ENCODE data around the gene NACC1.
A peak's percentile ranks its signal among the peaks of the same experiment; 100 is the strongest.
"Not testable (repeated sequence)": the region's sequence is repeated elsewhere in the genome, so short reads cannot be mapped to it uniquely, and the experiment has no call there.

The NACC1 gene

GRCh38 chr19:13164343-13165161 is 46.5 kb downstream of the NACC1 start:
- TF ChIP-seq CTCF (IDR thresholded peaks at IDR 0.05; ENCODE audit: control insufficient read depth, insufficient read depth, low read depth, low read length, missing control alignments), result no peak
- no peak for DNase-seq (ENCODE audit: low read depth)
- H3K4me3 ChIP-seq (ENCODE audit: control insufficient read depth, low read depth, low read length), result peak overlapping the region; percentile 1

- no peak for TF ChIP-seq CTCF (IDR thresholded peaks at IDR 0.05; ENCODE audit: control insufficient read depth, insufficient read depth, low read depth, low read length, missing control alignments)
- no peak overlapping the region for H3K4me3 ChIP-seq (ENCODE audit: control insufficient read depth, low read depth, low read length)
Measured at GRCh38 chr19:13165162-13165997, 47.3 kb downstream of the NACC1 start.

GRCh38 chr19:13166151-13166550 is 48.1 kb downstream of the NACC1 start:
- H3K4me3 ChIP-seq (ENCODE audit: control insufficient read depth, low read depth, low read length); DNase-seq (ENCODE audit: low read depth): not testable (repeated sequence)

More at GRCh38 chr19:13165162-13165997, 47.3 kb downstream of the NACC1 start:
- DNase-seq (ENCODE audit: low read depth), result no peak

GRCh38 chr19:13169769-13170168 is 51.7 kb downstream of the NACC1 start:
- no peak for DNase-seq (ENCODE audit: low read depth)
- H3K4me3 ChIP-seq (ENCODE audit: control insufficient read depth, low read depth, low read length), result no peak overlapping the region
- no peak for TF ChIP-seq CTCF (IDR thresholded peaks at IDR 0.05; ENCODE audit: control insufficient read depth, insufficient read depth, low read depth, low read length, missing control alignments)

GRCh38 chr19:13171146-13171545 is 53.1 kb downstream of the NACC1 start:
- TF ChIP-seq CTCF (IDR thresholded peaks at IDR 0.05; ENCODE audit: control insufficient read depth, insufficient read depth, low read depth, low read length, missing control alignments), result no peak
- DNase-seq (ENCODE audit: low read depth), result no peak
- H3K4me3 ChIP-seq (ENCODE audit: control insufficient read depth, low read depth, low read length), result no peak overlapping the region

- H3K4me3 ChIP-seq (ENCODE audit: control insufficient read depth, low read depth, low read length), result no peak overlapping the region
- TF ChIP-seq CTCF (IDR thresholded peaks at IDR 0.05; ENCODE audit: control insufficient read depth, insufficient read depth, low read depth, low read length, missing control alignments), result no peak
- no peak for DNase-seq (ENCODE audit: low read depth)
Measured at GRCh38 chr19:13172346-13173138, 54.5 kb downstream of the NACC1 start.
